Measurements from ENCODE around the gene DNAJC25.

The DNAJC25 gene

GRCh38 chr9:111634860-111635259 is 3.7 kb downstream of the DNAJC25 start:
- peaks cover 27 to 33% of the 10 kb centered on the region in 2 experiments for H3K4me1 ChIP-seq (ENCODE audit: control insufficient read depth in 1 of 2, insufficient read depth in 1 of 2, low read depth in 1 of 2, low read length in 1 of 2)
- H3K27ac ChIP-seq, result no peak overlapping the region
- no peaks in the 10 kb centered on the region for H3K36me3 ChIP-seq
- no peak overlapping the region for H3K4me3 ChIP-seq (ENCODE audit: low read depth in 1 of 2, low read length in 1 of 2)
- no peak for TF ChIP-seq CTCF (IDR thresholded peaks at IDR 0.05)
- no peaks in the 10 kb centered on the region for H3K9me3 ChIP-seq
- H3K27me3 ChIP-seq, result no peaks in the 10 kb centered on the region

DNA sequence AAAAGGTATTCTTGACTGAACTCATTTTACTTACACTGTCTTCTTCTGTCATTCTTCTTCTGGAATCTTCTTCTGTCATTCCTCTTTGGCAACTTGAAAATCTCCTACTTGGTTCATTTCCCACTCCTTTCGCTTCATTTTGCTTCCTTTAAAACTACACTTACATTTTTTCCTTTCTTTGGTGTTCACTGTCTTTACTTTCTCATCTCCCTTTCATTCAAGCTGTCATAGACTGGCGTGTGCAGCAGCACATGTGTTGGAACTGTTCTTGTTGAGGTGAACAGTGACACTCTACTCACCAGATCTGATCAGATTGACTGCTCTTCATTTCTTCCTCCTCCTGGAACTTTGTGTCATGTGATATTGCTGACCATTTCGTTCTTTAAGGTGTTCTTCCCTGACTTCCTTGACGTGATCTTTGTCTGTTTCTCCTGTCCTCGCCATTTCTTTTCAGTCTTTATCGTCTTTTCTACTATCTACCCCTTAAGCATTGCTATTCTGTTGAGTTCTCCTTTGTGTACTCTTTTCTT is 6.4 kb downstream of the DNAJC25 start:
- TF ChIP-seq CTCF (IDR thresholded peaks at IDR 0.05), result no peak
- no peaks in the 10 kb centered on the region for H3K27me3 ChIP-seq
- peaks cover 8 to 14% of the 10 kb centered on the region in 2 experiments for H3K4me1 ChIP-seq (ENCODE audit: control insufficient read depth in 1 of 2, insufficient read depth in 1 of 2, low read depth in 1 of 2, low read length in 1 of 2)
- H3K36me3 ChIP-seq, result no peaks in the 10 kb centered on the region
- no peaks in the 10 kb centered on the region for H3K9me3 ChIP-seq
- no peak overlapping the region for H3K4me3 ChIP-seq (ENCODE audit: low read depth in 1 of 2, low read length in 1 of 2)
- H3K27ac ChIP-seq, result no peak overlapping the region

DNA sequence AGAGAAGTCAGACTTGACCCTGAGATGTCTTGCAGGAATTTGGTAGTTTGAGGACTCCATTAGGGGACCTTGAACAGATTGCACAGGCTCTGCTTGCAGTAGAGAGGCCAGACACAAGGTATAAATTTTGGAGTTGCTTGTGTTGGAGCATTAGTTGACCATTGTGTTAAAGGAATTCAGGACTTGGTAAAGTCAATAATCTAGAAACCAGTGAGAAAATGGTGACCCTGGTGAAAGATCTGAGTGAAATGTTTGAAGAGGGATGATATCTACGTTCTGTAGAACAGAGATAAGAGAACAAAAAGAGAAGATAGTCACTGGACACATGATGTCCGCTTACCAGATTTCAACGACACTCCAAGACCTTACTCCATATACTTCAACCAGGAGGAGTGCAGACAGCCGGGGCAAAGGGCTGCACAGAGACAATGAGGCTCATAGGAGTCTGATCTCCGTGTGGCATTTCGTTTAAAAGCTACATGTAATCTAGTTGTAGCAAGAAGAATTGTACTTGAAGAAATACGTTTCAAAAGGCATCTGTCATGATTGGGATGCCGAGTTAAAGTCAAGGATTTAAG is 13.2 kb downstream of the DNAJC25 start:
- no peak for TF ChIP-seq CTCF (IDR thresholded peaks at IDR 0.05)

DNA sequence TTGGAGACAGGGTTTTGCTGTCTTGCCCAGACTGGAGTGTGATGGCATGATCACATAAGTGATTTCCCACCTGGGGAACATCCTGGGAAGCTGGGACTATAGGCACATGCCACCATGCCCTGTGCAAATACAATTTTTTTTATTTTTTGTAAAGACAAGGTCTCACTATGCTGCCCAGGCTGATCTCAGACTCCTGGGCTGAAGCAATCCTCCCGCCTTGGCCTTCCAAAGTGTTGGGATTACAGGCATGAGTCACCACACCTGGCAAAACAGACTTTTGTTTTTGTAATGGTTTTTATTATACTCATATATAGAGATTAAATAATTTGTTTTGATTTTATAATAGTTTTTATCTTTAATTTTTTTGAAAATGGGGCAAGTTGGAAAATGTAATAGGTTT is 14.7 kb downstream of the DNAJC25 start:
- H3K4me3 ChIP-seq (ENCODE audit: low read depth in 1 of 2, low read length in 1 of 2), result no peak overlapping the region
- no peak for TF ChIP-seq CTCF (IDR thresholded peaks at IDR 0.05)
- H3K9me3 ChIP-seq, result no peaks in the 10 kb centered on the region
- H3K4me1 ChIP-seq (ENCODE audit: control insufficient read depth in 1 of 2, insufficient read depth in 1 of 2, low read depth in 1 of 2, low read length in 1 of 2), result no peaks in the 10 kb centered on the region
- no peaks in the 10 kb centered on the region for H3K27me3 ChIP-seq
- no peaks in the 10 kb centered on the region for H3K36me3 ChIP-seq
- no peak overlapping the region for H3K27ac ChIP-seq

More for the DNA sequence above, 13.2 kb downstream of the DNAJC25 start:
- H3K36me3 ChIP-seq, result no peaks in the 10 kb centered on the region
- no peaks in the 10 kb centered on the region for H3K27me3 ChIP-seq
- H3K4me1 ChIP-seq (ENCODE audit: control insufficient read depth in 1 of 2, insufficient read depth in 1 of 2, low read depth in 1 of 2, low read length in 1 of 2), result no peaks in the 10 kb centered on the region
- H3K27ac ChIP-seq, result no peak overlapping the region
- H3K4me3 ChIP-seq (ENCODE audit: low read depth in 1 of 2, low read length in 1 of 2), result no peak overlapping the region
- H3K9me3 ChIP-seq, result no peaks in the 10 kb centered on the region

- Histone ChIP-seq H3K4me1 (ENCODE audit: control insufficient read depth in 1 of 2, insufficient read depth in 1 of 2, low read depth in 1 of 2, low read length in 1 of 2) (no peaks in the 10 kb centered on the region), H3K36me3 (no peaks in the 10 kb centered on the region), H3K27me3 (no peaks in the 10 kb centered on the region), H3K9me3 (no peaks in the 10 kb centered on the region), H3K27ac (no peak overlapping the region), H3K4me3 (ENCODE audit: low read depth in 1 of 2, low read length in 1 of 2) (no peak overlapping the region)
- no peak for TF ChIP-seq CTCF (IDR thresholded peaks at IDR 0.05)
Observed at GRCh38 chr9:111646417-111646816, 15.3 kb downstream of the DNAJC25 start.

Measured in neutrophil (primary cell).